ENCODE results near the gene ZNF586.

ZNF586 gene

GRCh38 chr19:57757941-57758340, 11.5 kb upstream of the ZNF586 start:
- peaks cover 55 to 87% of the 10 kb centered on the region in 2 donors for H3K36me3 ChIP-seq (ENCODE audit: control insufficient read depth in 1 of 2, insufficient read depth in 2 of 2, low read length in 2 of 2)
- H3K4me1 ChIP-seq (ENCODE audit: control insufficient read depth in 1 of 2, insufficient read depth in 2 of 2, low read length in 2 of 2) = no peaks in the 10 kb centered on the region
- H3K4me3 ChIP-seq (ENCODE audit: low read depth in 1 of 2, low read length in 2 of 2) = peak overlapping the region in 1 of 2 donors; percentile 5
- H3K9me3 ChIP-seq (ENCODE audit: control insufficient read depth in 1 of 2, low read length in 2 of 2) = peaks cover 32 to 63% of the 10 kb centered on the region in 2 donors
- no peaks in the 10 kb centered on the region for H3K27me3 ChIP-seq (ENCODE audit: low read depth, low read length)
- H3K27ac ChIP-seq (ENCODE audit: low read length) = no peak overlapping the region

DNA sequence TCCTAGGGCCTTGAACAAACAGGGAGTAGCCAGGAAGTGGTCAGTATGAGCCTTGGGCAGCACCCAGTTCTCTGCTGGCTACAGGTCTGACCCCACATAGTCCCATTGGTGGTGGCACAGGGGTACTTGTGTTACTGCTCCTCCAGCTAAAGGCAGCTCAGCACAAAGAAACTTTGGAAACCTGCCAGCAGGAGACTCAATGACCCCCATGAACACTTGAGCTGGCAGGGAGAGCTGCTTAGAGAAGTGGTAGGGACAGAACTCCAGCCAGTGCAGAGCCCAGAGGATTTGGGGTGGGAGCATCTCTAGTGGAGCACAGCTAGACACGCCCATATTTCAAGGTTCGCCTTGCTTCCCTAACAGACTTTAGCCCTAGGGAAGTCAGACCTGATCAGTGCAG, 10.4 kb upstream of the ZNF586 start:
- no peak overlapping the region for H3K27ac ChIP-seq (ENCODE audit: low read length)
- peak overlapping the region in 1 of 2 donors; percentile 42 for H3K4me3 ChIP-seq (ENCODE audit: low read depth in 1 of 2, low read length in 2 of 2)
- H3K4me1 ChIP-seq (ENCODE audit: control insufficient read depth in 1 of 2, insufficient read depth in 2 of 2, low read length in 2 of 2) = no peaks in the 10 kb centered on the region
- peaks cover 44 to 87% of the 10 kb centered on the region in 2 donors for H3K36me3 ChIP-seq (ENCODE audit: control insufficient read depth in 1 of 2, insufficient read depth in 2 of 2, low read length in 2 of 2)
- peaks cover 21 to 57% of the 10 kb centered on the region in 2 donors for H3K9me3 ChIP-seq (ENCODE audit: control insufficient read depth in 1 of 2, low read length in 2 of 2)
- no peaks in the 10 kb centered on the region for H3K27me3 ChIP-seq (ENCODE audit: low read depth, low read length)

DNA sequence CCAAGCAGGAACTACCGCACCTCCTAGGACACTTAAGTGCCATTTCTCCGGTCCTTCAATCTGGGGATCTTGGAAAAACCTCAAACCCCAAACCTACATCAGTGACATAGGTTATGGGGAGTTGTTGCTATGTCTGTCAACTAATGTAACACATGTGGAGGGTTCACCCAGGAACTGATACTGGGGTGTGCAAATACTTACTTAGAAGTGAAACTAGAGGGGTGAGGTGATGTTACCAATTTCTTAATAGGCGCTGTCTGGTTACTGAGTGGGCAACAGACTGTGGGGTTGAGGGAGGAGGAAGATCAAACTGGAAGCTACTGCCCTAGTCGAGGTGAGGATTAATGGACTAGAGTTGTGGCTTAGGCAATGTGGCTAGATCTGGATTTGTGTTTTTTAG, 1.9 kb downstream of the ZNF586 start:
- no peaks in the 10 kb centered on the region for H3K27me3 ChIP-seq (ENCODE audit: low read depth, low read length)
- peaks cover 4 to 50% of the 10 kb centered on the region in 2 donors for H3K36me3 ChIP-seq (ENCODE audit: control insufficient read depth in 1 of 2, insufficient read depth in 2 of 2, low read length in 2 of 2)
- no peak overlapping the region for H3K27ac ChIP-seq (ENCODE audit: low read length)
- peaks cover 4 to 14% of the 10 kb centered on the region in 2 donors for H3K4me1 ChIP-seq (ENCODE audit: control insufficient read depth in 1 of 2, insufficient read depth in 2 of 2, low read length in 2 of 2)
- H3K9me3 ChIP-seq (ENCODE audit: control insufficient read depth in 1 of 2, low read length in 2 of 2) = peaks cover 1 to 41% of the 10 kb centered on the region in 2 donors
- peak overlapping the region in 1 of 2 donors; percentile 75 for H3K4me3 ChIP-seq (ENCODE audit: low read depth in 1 of 2, low read length in 2 of 2)

GRCh38 chr19:57773488-57773887, 4.0 kb downstream of the ZNF586 start:
- Histone ChIP-seq H3K36me3 (ENCODE audit: control insufficient read depth in 1 of 2, insufficient read depth in 2 of 2, low read length in 2 of 2) (peaks cover 11 to 71% of the 10 kb centered on the region in 2 donors), H3K4me1 (ENCODE audit: control insufficient read depth in 1 of 2, insufficient read depth in 2 of 2, low read length in 2 of 2) (peaks cover 4 to 14% of the 10 kb centered on the region in 2 donors), H3K27ac (ENCODE audit: low read length) (no peak overlapping the region), H3K4me3 (ENCODE audit: low read depth in 1 of 2, low read length in 2 of 2) (no peak overlapping the region), H3K9me3 (ENCODE audit: control insufficient read depth in 1 of 2, low read length in 2 of 2) (peaks cover 15 to 51% of the 10 kb centered on the region in 2 donors), H3K27me3 (ENCODE audit: low read depth, low read length) (no peaks in the 10 kb centered on the region)

DNA sequence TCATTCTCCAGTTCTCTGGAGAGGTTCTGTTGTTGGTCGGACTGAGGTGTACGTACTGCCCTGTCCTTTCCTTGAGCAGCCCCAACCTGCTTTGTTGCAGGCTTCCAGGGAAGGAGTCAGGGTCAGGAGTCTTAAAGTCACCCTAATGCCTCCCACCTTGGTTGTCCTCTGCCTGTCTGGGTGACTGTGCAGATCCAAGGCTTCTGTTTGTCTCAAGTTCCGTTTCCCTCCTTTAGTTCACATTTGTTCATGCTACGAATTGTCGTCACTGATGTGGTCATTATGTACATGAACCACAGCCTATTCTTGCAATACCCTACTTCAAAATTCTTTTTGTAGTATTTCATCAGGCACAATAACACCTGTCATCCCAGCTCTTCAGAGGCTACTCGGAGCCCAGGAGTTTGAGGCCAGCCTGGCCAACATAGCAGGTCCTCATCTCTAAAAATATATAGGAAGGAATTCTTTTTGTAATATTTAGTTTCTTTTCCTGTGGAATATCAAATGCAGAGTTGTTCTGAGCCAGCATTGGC, 7.4 kb downstream of the ZNF586 start:
- peak overlapping the region; percentile 3 to 34 for H3K4me3 ChIP-seq (ENCODE audit: low read depth in 1 of 2, low read length in 2 of 2)
- peaks cover 39 to 87% of the 10 kb centered on the region in 2 donors for H3K36me3 ChIP-seq (ENCODE audit: control insufficient read depth in 1 of 2, insufficient read depth in 2 of 2, low read length in 2 of 2)
- peaks cover 38 to 76% of the 10 kb centered on the region in 2 donors for H3K9me3 ChIP-seq (ENCODE audit: control insufficient read depth in 1 of 2, low read length in 2 of 2)
- H3K4me1 ChIP-seq (ENCODE audit: control insufficient read depth in 1 of 2, insufficient read depth in 2 of 2, low read length in 2 of 2) = no peaks in the 10 kb centered on the region
- H3K27ac ChIP-seq (ENCODE audit: low read length) = no peak overlapping the region
- H3K27me3 ChIP-seq (ENCODE audit: low read depth, low read length) = no peaks in the 10 kb centered on the region

GRCh38 chr19:57778336-57778735, 8.9 kb downstream of the ZNF586 start:
- H3K27me3 ChIP-seq (ENCODE audit: low read depth, low read length) = no peaks in the 10 kb centered on the region
- H3K9me3 ChIP-seq (ENCODE audit: control insufficient read depth in 1 of 2, low read length in 2 of 2) = peaks cover 38 to 65% of the 10 kb centered on the region in 2 donors
- peaks cover 34 to 72% of the 10 kb centered on the region in 2 donors for H3K36me3 ChIP-seq (ENCODE audit: control insufficient read depth in 1 of 2, insufficient read depth in 2 of 2, low read length in 2 of 2)
- no peaks in the 10 kb centered on the region for H3K4me1 ChIP-seq (ENCODE audit: control insufficient read depth in 1 of 2, insufficient read depth in 2 of 2, low read length in 2 of 2)
- H3K27ac ChIP-seq (ENCODE audit: low read length) = no peak overlapping the region
- peak overlapping the region; percentile 39 to 42 for H3K4me3 ChIP-seq (ENCODE audit: low read depth in 1 of 2, low read length in 2 of 2)

GRCh38 chr19:57779220-57779845, 9.9 kb downstream of the ZNF586 start:
- peaks cover 34 to 67% of the 10 kb centered on the region in 2 donors for H3K36me3 ChIP-seq (ENCODE audit: control insufficient read depth in 1 of 2, insufficient read depth in 2 of 2, low read length in 2 of 2)
- H3K4me3 ChIP-seq (ENCODE audit: low read depth in 1 of 2, low read length in 2 of 2) = peak overlapping the region; percentile 39 to 42
- peaks cover 38 to 60% of the 10 kb centered on the region in 2 donors for H3K9me3 ChIP-seq (ENCODE audit: control insufficient read depth in 1 of 2, low read length in 2 of 2)
- H3K4me1 ChIP-seq (ENCODE audit: control insufficient read depth in 1 of 2, insufficient read depth in 2 of 2, low read length in 2 of 2) = no peaks in the 10 kb centered on the region
- no peak overlapping the region for H3K27ac ChIP-seq (ENCODE audit: low read length)
- no peaks in the 10 kb centered on the region for H3K27me3 ChIP-seq (ENCODE audit: low read depth, low read length)

GRCh38 chr19:57786286-57786685, 16.8 kb downstream of the ZNF586 start:
- Histone ChIP-seq H3K4me3 (ENCODE audit: low read depth in 1 of 2, low read length in 2 of 2) (peak overlapping the region in 1 of 2 donors; percentile 51), H3K27me3 (ENCODE audit: low read depth, low read length) (no peaks in the 10 kb centered on the region), H3K36me3 (ENCODE audit: control insufficient read depth in 1 of 2, insufficient read depth in 2 of 2, low read length in 2 of 2) (peaks cover 4 to 53% of the 10 kb centered on the region in 2 donors), H3K4me1 (ENCODE audit: control insufficient read depth in 1 of 2, insufficient read depth in 2 of 2, low read length in 2 of 2) (no peaks in the 10 kb centered on the region), H3K27ac (ENCODE audit: low read length) (no peak overlapping the region), H3K9me3 (ENCODE audit: control insufficient read depth in 1 of 2, low read length in 2 of 2) (peaks cover 5 to 56% of the 10 kb centered on the region in 2 donors)

DNA sequence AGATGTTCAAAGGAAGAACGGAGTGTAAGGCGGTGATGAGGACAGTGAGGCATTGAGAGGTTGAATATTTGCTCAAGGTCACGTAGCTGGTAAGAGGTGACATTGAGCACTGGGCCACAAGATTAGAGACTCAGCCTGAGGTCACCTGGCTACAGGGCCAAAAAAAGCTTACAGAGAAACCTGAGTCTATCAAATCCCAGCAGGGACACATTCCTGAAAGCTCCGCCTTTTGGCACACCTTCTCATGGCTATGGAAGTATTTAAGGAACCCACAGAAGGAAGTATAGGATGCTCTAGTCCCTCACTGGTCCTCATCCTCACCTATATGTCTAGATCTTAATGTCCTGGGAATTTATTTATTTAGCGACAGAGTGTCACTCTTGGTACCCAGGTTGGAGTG, 17.4 kb downstream of the ZNF586 start:
- no peaks in the 10 kb centered on the region for H3K27me3 ChIP-seq (ENCODE audit: low read depth, low read length)
- H3K4me3 ChIP-seq (ENCODE audit: low read depth in 1 of 2, low read length in 2 of 2) = peak overlapping the region in 1 of 2 donors; percentile 51
- peaks cover 4 to 58% of the 10 kb centered on the region in 2 donors for H3K36me3 ChIP-seq (ENCODE audit: control insufficient read depth in 1 of 2, insufficient read depth in 2 of 2, low read length in 2 of 2)
- peaks cover 5 to 56% of the 10 kb centered on the region in 2 donors for H3K9me3 ChIP-seq (ENCODE audit: control insufficient read depth in 1 of 2, low read length in 2 of 2)
- H3K4me1 ChIP-seq (ENCODE audit: control insufficient read depth in 1 of 2, insufficient read depth in 2 of 2, low read length in 2 of 2) = no peaks in the 10 kb centered on the region
- H3K27ac ChIP-seq (ENCODE audit: low read length) = no peak overlapping the region

DNA sequence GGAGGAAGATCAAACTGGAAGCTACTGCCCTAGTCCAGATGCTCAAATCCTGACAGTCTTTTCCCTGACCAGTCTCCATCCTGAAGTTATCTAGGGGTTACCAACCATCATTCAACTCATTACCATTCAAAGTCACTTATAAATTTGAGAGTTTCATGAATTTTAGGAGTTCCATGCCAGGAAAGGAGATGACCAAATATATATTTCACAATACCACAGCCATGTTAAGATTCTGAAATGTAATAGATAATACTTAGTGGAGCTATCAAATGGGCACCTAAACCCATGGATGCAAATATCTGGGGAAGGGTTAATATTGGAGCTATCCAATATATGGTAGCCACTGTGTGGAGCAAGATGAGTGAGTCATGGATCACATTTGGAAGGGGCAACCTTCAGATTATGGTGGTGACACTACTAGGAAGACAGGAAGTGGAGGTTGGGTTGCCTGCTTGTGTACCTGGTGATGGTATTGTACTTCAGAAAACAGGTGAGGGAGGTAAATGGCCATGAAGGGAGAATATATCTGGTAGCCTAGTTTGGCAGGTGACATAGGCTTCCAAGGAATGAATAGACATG, 18.7 kb downstream of the ZNF586 start:
- H3K9me3 ChIP-seq (ENCODE audit: control insufficient read depth in 1 of 2, low read length in 2 of 2) = peaks cover 5 to 61% of the 10 kb centered on the region in 2 donors
- no peaks in the 10 kb centered on the region for H3K4me1 ChIP-seq (ENCODE audit: control insufficient read depth in 1 of 2, insufficient read depth in 2 of 2, low read length in 2 of 2)
- no peak overlapping the region for H3K27ac ChIP-seq (ENCODE audit: low read length)
- peaks cover 9 to 66% of the 10 kb centered on the region in 2 donors for H3K36me3 ChIP-seq (ENCODE audit: control insufficient read depth in 1 of 2, insufficient read depth in 2 of 2, low read length in 2 of 2)
- peak overlapping the region in 1 of 2 donors; percentile 51 for H3K4me3 ChIP-seq (ENCODE audit: low read depth in 1 of 2, low read length in 2 of 2)
- H3K27me3 ChIP-seq (ENCODE audit: low read depth, low read length) = no peaks in the 10 kb centered on the region

- Histone ChIP-seq H3K36me3 (ENCODE audit: control insufficient read depth in 1 of 2, insufficient read depth in 2 of 2, low read length in 2 of 2) (peaks cover 9 to 66% of the 10 kb centered on the region in 2 donors), H3K27me3 (ENCODE audit: low read depth, low read length) (no peaks in the 10 kb centered on the region), H3K4me1 (ENCODE audit: control insufficient read depth in 1 of 2, insufficient read depth in 2 of 2, low read length in 2 of 2) (no peaks in the 10 kb centered on the region), H3K27ac (ENCODE audit: low read length) (no peak overlapping the region), H3K9me3 (ENCODE audit: control insufficient read depth in 1 of 2, low read length in 2 of 2) (peaks cover 5 to 63% of the 10 kb centered on the region in 2 donors), H3K4me3 (ENCODE audit: low read depth in 1 of 2, low read length in 2 of 2) (peak overlapping the region in 1 of 2 donors; percentile 15)
These were observed 19.8 kb downstream of the ZNF586 start for GRCh38 chr19:57789288-57789687.
